HuH-7.5 (cell line): ENCODE results near the gene VARS2.

ENCODE experiments used
- DNase-seq: peaks from one replicate; pipeline ENCODE4 v3.0.0; 2011; ENCODE audit warnings: low spot score

VARS2 gene

GRCh38 chr6:30931272-30931671 lies 17.2 kb downstream of the VARS2 start:
- no peak for DNase-seq

GRCh38 chr6:30931969-30932645 lies 18.1 kb downstream of the VARS2 start, which contains the start of gene SFTA2:
Gene SFTA2 (minus strand): TSS chr6:30932170. CDS start chr6:30932096, 74 bp downstream.
- DNase-seq = no peak

- DNase-seq = no peak
Observed at GRCh38 chr6:30932665-30933365, 18.8 kb downstream of the VARS2 start.

- no peak for DNase-seq
Observed at GRCh38 chr6:30935018-30935417, 21.0 kb downstream of the VARS2 start.

- DNase-seq = no peak
Observed at GRCh38 chr6:30937265-30937664, 23.2 kb downstream of the VARS2 start.

GRCh38 chr6:30938730-30939129 lies 24.7 kb downstream of the VARS2 start:
- no peak for DNase-seq

GRCh38 chr6:30939473-30939872 lies 25.4 kb downstream of the VARS2 start:
- no peak for DNase-seq

- no peak for DNase-seq
Observed at GRCh38 chr6:30940361-30940986, 26.4 kb downstream of the VARS2 start, which contains the start of gene MUCL3. Gene MUCL3 (plus strand): TSS chr6:30940973. CDS start chr6:30941000, 27 bp downstream.

- DNase-seq = peak; percentile 63
Observed at GRCh38 chr6:30942338-30943060, 28.5 kb downstream of the VARS2 start.

- no peak for DNase-seq
Observed at GRCh38 chr6:30944051-30944450, 30.0 kb downstream of the VARS2 start.

GRCh38 chr6:30945281-30945680 lies 31.2 kb downstream of the VARS2 start:
- DNase-seq = no peak

- DNase-seq = no peak
Observed at GRCh38 chr6:30947231-30947630, 33.2 kb downstream of the VARS2 start.

- no peak for DNase-seq
Observed at GRCh38 chr6:30948811-30949210, 34.8 kb downstream of the VARS2 start.

GRCh38 chr6:30951907-30952469 lies 38.0 kb downstream of the VARS2 start:
- DNase-seq = no peak

GRCh38 chr6:30954631-30955366 lies 40.8 kb downstream of the VARS2 start:
- no peak for DNase-seq

- DNase-seq = no peak
Observed at GRCh38 chr6:30955367-30956042, 41.5 kb downstream of the VARS2 start.

- DNase-seq = no peak
Observed at GRCh38 chr6:30957716-30958115, 43.7 kb downstream of the VARS2 start.

- DNase-seq = no peak
Observed at GRCh38 chr6:30960907-30961673, 47.1 kb downstream of the VARS2 start.

- DNase-seq = no peak
Observed at GRCh38 chr6:30962716-30963115, 48.7 kb downstream of the VARS2 start.

- DNase-seq = no peak
Observed at GRCh38 chr6:30963641-30964040, 49.6 kb downstream of the VARS2 start.
